AG09309 (cell line): Measurements from ENCODE around the gene GLS.

Source experiments
- DNase-seq: peaks from one replicate; pipeline ENCODE4 v3.0.0-alpha.2; 2010; ENCODE audit warnings: low read depth
- H3K4me3 ChIP-seq: 2 replicates; pipeline ENCODE4 v1.5.1; 2011; ENCODE audit warnings: mild to moderate bottlenecking, low read depth, low read length, moderate library complexity; ENCODE audit not compliant: control insufficient read depth
- TF ChIP-seq, protein P1 (sequence below): IDR thresholded peaks from 2 replicates; pipeline ENCODE4 v1.5.1; 2011; ENCODE audit warnings: mild to moderate bottlenecking, low read depth, low read length, inconsistent platforms; ENCODE audit not compliant: insufficient read depth, control insufficient read depth; ENCODE audit errors: missing control alignments

The GLS gene

DNA sequence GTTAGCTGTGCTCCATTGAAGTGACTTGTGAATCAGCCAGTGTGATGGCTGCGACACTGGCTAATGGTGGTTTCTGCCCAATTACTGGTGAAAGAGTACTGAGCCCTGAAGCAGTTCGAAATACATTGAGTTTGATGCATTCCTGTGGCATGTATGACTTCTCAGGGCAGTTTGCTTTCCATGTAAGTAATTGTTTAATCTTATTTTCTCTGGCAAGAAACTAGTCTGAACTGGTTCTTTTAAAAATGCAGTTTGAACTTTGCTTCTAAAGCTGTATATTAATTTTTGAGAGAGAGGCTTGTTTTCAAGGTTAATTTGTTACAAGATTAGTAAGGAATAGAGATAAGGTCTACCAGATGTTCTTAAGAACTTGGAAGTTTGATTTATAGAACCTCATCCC lies 46.7 kb downstream of the GLS start:
- no peak overlapping the region for H3K4me3 ChIP-seq
- no peak for DNase-seq
- TF ChIP-seq, protein P1, sequence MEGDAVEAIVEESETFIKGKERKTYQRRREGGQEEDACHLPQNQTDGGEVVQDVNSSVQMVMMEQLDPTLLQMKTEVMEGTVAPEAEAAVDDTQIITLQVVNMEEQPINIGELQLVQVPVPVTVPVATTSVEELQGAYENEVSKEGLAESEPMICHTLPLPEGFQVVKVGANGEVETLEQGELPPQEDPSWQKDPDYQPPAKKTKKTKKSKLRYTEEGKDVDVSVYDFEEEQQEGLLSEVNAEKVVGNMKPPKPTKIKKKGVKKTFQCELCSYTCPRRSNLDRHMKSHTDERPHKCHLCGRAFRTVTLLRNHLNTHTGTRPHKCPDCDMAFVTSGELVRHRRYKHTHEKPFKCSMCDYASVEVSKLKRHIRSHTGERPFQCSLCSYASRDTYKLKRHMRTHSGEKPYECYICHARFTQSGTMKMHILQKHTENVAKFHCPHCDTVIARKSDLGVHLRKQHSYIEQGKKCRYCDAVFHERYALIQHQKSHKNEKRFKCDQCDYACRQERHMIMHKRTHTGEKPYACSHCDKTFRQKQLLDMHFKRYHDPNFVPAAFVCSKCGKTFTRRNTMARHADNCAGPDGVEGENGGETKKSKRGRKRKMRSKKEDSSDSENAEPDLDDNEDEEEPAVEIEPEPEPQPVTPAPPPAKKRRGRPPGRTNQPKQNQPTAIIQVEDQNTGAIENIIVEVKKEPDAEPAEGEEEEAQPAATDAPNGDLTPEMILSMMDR, result no peak

DNA sequence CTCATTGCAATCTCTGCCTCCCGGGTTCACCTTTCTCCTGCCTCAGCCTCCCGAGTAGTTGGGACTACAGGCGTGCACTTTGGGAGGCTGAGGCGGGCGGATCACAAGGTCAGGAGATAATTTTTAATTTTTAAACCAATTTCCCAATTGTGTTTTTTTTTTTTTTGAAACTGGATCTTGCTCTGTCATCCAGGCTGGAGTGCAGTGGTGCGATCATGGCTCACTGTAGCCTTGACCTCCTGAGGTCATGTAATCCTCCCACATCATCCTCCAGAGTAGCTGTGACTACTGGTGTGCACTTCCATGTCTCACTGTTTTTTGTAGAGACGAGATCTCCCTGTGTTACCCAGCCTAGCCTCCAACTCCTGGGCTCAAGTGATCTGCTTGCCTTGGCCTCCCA lies 49.3 kb downstream of the GLS start:
- TF ChIP-seq, protein P1, result no peak
- no peak for DNase-seq
- no peak overlapping the region for H3K4me3 ChIP-seq

DNA sequence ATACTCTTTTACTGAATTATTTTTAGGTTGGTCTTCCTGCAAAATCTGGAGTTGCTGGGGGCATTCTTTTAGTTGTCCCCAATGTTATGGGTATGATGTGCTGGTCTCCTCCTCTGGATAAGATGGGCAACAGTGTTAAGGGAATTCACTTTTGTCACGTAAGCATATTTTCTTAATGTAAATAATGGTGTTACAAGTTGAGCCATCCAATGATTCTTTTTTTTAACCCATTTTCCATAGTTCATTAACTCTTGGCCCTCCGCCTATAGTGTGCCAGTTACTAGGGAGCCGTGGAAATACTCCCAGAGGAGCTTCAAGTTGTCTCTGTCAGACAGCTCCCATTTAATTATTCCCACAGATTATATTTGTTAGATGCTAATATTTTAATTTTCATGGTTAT lies 49.8 kb downstream of the GLS start:
- H3K4me3 ChIP-seq, result no peak overlapping the region
- no peak for DNase-seq
- TF ChIP-seq, protein P1, result no peak

DNA sequence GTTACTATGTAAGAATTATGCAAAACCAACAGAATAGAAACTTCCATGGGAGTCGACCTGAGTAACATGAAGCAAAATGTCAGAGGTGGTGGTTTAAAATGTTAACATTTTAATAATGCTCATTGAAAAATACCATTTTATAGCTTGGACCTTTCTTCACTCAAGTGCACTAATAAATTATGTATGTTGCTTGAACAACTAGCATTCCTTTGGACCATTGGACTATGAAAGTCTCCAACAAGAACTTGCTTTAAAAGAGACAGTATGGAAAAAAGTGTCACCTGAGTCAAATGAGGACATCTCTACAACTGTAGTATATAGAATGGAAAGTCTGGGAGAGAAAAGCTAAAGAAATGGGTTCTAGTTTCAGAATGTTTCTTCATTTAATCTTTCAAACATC lies 51.9 kb downstream of the GLS start:
- DNase-seq, result no peak
- no peak overlapping the region for H3K4me3 ChIP-seq
- TF ChIP-seq, protein P1, result no peak

DNA sequence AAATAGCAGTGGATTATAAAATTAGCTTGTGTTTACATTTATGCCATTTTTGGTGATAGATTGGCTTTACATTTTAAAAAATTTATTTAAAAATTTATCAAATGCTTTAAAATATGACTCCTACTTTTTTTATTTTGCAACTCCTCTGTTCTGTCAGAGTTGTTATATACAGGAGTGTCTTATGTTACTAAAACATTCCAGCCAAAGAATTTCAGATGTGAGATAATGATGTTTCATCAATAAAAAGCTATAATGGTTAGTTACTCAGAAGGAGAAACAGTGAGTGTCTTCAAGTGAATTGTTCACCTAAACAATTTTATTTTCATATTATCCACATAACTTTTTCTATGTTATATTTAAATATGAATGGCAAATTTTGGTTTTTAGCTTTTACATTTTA lies 52.7 kb downstream of the GLS start:
- no peak overlapping the region for H3K4me3 ChIP-seq
- TF ChIP-seq, protein P1, result no peak
- no peak for DNase-seq

DNA sequence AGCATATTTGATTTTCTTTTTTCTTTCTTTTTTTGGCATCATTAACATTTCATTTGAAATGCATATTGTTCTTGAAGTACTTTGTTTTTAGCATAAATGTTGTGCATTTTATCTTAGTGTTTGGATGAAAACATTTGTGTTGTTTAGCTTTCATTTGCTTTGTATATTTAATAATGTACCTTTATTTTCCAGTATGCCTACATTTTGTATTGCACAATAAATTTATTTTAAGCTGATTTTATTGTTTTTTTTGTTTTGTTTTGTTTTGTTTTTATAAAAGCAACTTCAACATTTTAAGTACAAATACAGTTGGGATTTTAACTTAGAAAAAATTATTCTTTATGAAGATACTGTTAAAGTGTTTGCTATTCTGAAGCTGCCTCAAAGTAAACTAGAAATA lies 54.4 kb downstream of the GLS start:
- H3K4me3 ChIP-seq, result no peak overlapping the region
- DNase-seq, result no peak
- TF ChIP-seq, protein P1, result no peak

DNA sequence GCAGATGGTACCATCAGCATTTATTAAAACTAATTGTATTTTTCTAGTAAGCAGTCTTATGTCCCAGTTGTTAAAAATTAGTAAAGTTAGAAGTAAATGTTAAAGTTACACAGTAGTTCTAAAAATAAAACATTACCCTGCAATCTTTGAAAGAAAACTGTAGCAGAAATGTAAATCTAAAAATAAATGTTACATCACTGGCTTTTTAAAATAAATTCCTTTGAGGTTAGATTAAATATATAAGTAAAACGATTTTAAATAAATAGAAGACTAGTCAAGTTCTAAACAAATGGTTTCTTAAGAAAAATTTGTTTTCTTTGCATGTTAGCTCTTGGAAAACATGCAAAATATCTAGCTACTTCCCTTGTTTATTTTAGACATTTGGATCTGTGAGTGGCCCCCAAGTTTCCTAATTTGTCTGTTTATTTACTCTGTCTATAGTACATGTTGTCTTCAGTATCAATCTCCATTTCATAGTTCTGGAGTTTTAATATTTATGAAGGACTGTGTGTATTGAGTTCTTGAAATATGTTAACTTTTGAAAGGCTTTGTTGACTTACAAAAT lies 58.2 kb downstream of the GLS start:
- H3K4me3 ChIP-seq, result no peak overlapping the region
- TF ChIP-seq, protein P1, result no peak
- DNase-seq, result no peak
